Activated CD8-positive, alpha-beta T cell treated with anti-CD3 and anti-CD28 coated beads, Interleukin-2, amount 10 ng/mL, durations not matched to agents 7 days and 5 days (primary cell): Measurements from ENCODE around the gene VAPA. TPM values are rescaled to one million over a fixed set of nuclear protein-coding genes. Genes with fewer than 3 reads are reported as not detected.

Experiments
- ATAC-seq: fragments of 150-1000 bp; cut with Tn5 transposase; one replicate; pipeline ENCODE4 v1.10.0; 2021; ENCODE audit warnings: moderate library complexity
- CTCF ChIA-PET: fragments of 350-600 bp; sonication (Branson Sonifier 250); formaldehyde crosslinking; loops from one replicate; lab custom pipeline; 2021; ENCODE audit warnings: antibody characterized with exemption; lab: Charles Lee
- POLR2A ChIA-PET: fragments of 350-600 bp; sonication (Branson Sonifier 250); formaldehyde crosslinking; loops from one replicate; lab custom pipeline; 2021; ENCODE audit warnings: antibody characterized with exemption; lab: Charles Lee
- DNase-seq: peaks from one replicate; pipeline ENCODE4 v3.0.0-alpha.2; 2020
- H3K27ac Mint-ChIP-seq: one replicate; pipeline ENCODE4 v1.8.0; 2021; ENCODE audit warnings: mild to moderate bottlenecking, mixed read lengths
- H3K27me3 Mint-ChIP-seq: one replicate; pipeline ENCODE4 v1.8.0; 2021; ENCODE audit warnings: low read depth, mixed read lengths
- H3K36me3 Mint-ChIP-seq: one replicate; pipeline ENCODE4 v1.8.0; 2021; ENCODE audit warnings: low read depth, mixed read lengths
- H3K4me1 Mint-ChIP-seq: one replicate; pipeline ENCODE4 v1.8.0; 2021; ENCODE audit warnings: low read depth, mixed read lengths
- H3K4me3 Mint-ChIP-seq: one replicate; pipeline ENCODE4 v1.8.0; 2021; ENCODE audit warnings: mild to moderate bottlenecking, mixed read lengths
- H3K9me3 Mint-ChIP-seq: one replicate; pipeline ENCODE4 v1.8.0; 2022; ENCODE audit warnings: mixed read lengths; ENCODE audit not compliant: insufficient read depth
- total RNA-seq, 2 experiments: library from RNA; stranded (reverse); gene quantifications; one replicate each; pipeline ENCODE4 v1.2.3, GENCODE V29; 2021

Gene VAPA
- total RNA-seq, 2 experiments from 2014 or later = 138 to 142 TPM

GRCh38 chr18:9876212-9876866, 37.5 kb upstream of the VAPA start:
- ChIA-PET CTCF (no interaction called here), POLR2A (no interaction called here)
- Mint-ChIP-seq H3K9me3 (no peaks in the 10 kb centered on the region), H3K27me3 (peaks cover under 1% of the 10 kb centered on the region), H3K4me3 (no peak overlapping the region), H3K27ac (no peak overlapping the region), H3K4me1 (no peaks in the 10 kb centered on the region), H3K36me3 (no peaks in the 10 kb centered on the region)
- DNase-seq = no peak
- ATAC-seq = no peak

- DNase-seq = no peak
- no peak overlapping the region for H3K27ac Mint-ChIP-seq
- no peak overlapping the region for H3K4me3 Mint-ChIP-seq
- POLR2A ChIA-PET = no interaction called here
- ATAC-seq = no peak
- no peaks in the 10 kb centered on the region for H3K9me3 Mint-ChIP-seq
- H3K27me3 Mint-ChIP-seq = no peaks in the 10 kb centered on the region
- H3K4me1 Mint-ChIP-seq = no peaks in the 10 kb centered on the region
- H3K36me3 Mint-ChIP-seq = no peaks in the 10 kb centered on the region
- CTCF ChIA-PET = no interaction called here
Measured at GRCh38 chr18:9876867-9877654, 36.8 kb upstream of the VAPA start.

GRCh38 chr18:9877655-9878014, 36.2 kb upstream of the VAPA start:
- CTCF ChIA-PET = no interaction called here
- H3K27ac Mint-ChIP-seq = no peak overlapping the region

GRCh38 chr18:9878095-9878494, 35.7 kb upstream of the VAPA start:
- Mint-ChIP-seq H3K27me3 (no peaks in the 10 kb centered on the region), H3K27ac (no peak overlapping the region), H3K36me3 (no peaks in the 10 kb centered on the region), H3K4me1 (no peaks in the 10 kb centered on the region), H3K4me3 (no peak overlapping the region), H3K9me3 (no peaks in the 10 kb centered on the region)
- DNase-seq = no peak
- ATAC-seq = no peak
- CTCF ChIA-PET = no interaction called here
- POLR2A ChIA-PET = no interaction called here

More at GRCh38 chr18:9877655-9878014, 36.2 kb upstream of the VAPA start:
- Mint-ChIP-seq H3K36me3 (no peaks in the 10 kb centered on the region), H3K4me1 (no peaks in the 10 kb centered on the region), H3K4me3 (no peak overlapping the region), H3K27me3 (no peaks in the 10 kb centered on the region), H3K9me3 (no peaks in the 10 kb centered on the region)
- DNase-seq = no peak
- no peak for ATAC-seq
- POLR2A ChIA-PET = no interaction called here

GRCh38 chr18:9878783-9879242, 35.0 kb upstream of the VAPA start:
- H3K27ac Mint-ChIP-seq = no peak overlapping the region
- no peak overlapping the region for H3K4me3 Mint-ChIP-seq
- no peaks in the 10 kb centered on the region for H3K36me3 Mint-ChIP-seq
- no peaks in the 10 kb centered on the region for H3K4me1 Mint-ChIP-seq
- DNase-seq (no peak), ATAC-seq (no peak)
- H3K27me3 Mint-ChIP-seq = no peaks in the 10 kb centered on the region
- CTCF ChIA-PET = no interaction called here
- H3K9me3 Mint-ChIP-seq = no peaks in the 10 kb centered on the region
- POLR2A ChIA-PET = no interaction called here

GRCh38 chr18:9884090-9884489, 29.7 kb upstream of the VAPA start:
- Mint-ChIP-seq H3K4me1 (no peaks in the 10 kb centered on the region), H3K9me3 (no peaks in the 10 kb centered on the region), H3K36me3 (no peaks in the 10 kb centered on the region), H3K4me3 (no peak overlapping the region), H3K27me3 (no peaks in the 10 kb centered on the region), H3K27ac (no peak overlapping the region)
- ChIA-PET POLR2A (no interaction called here), CTCF (interaction anchor here (1.0 kb wide), 1 partner anchor 15 kb away, joined by 3 read pairs; no protein-coding TSS in a partner anchor)
- DNase-seq (no peak), ATAC-seq (no peak)

GRCh38 chr18:9884532-9885140, 29.2 kb upstream of the VAPA start:
- DNase-seq = no peak
- no peak overlapping the region for H3K4me3 Mint-ChIP-seq
- CTCF ChIA-PET = interaction anchor here (1.0 kb wide), 1 partner anchor 14 kb away, joined by 3 read pairs; no protein-coding TSS in a partner anchor
- no peak overlapping the region for H3K27ac Mint-ChIP-seq
- no peak for ATAC-seq
- no peaks in the 10 kb centered on the region for H3K4me1 Mint-ChIP-seq
- POLR2A ChIA-PET = interaction anchor here (0.6 to 1.5 kb wide), 3 partner anchors 8 to 291 kb away, joined by 3 to 5 read pairs (median 4); partner anchors contain the start of gene VAPA
- no peaks in the 10 kb centered on the region for H3K27me3 Mint-ChIP-seq
- H3K36me3 Mint-ChIP-seq = no peaks in the 10 kb centered on the region
- H3K9me3 Mint-ChIP-seq = no peaks in the 10 kb centered on the region

GRCh38 chr18:9885170-9886004, 28.4 kb upstream of the VAPA start, which contains the start of gene TXNDC2:
Gene TXNDC2 (plus strand): TSS chr18:9885973. CDS start chr18:9886681, 708 bp downstream.
- Mint-ChIP-seq H3K9me3 (no peaks in the 10 kb centered on the region), H3K27ac (no peak within 1 kb of the TSS), H3K36me3 (no peaks in the 10 kb centered on the region), H3K4me3 (no peak within 1 kb of the TSS), H3K27me3 (no peaks in the 10 kb centered on the region), H3K4me1 (no peaks in the 10 kb centered on the region)
- DNase-seq (no peak), ATAC-seq (no peak)
- POLR2A ChIA-PET = interaction anchor here (0.6 to 1.5 kb wide), 3 partner anchors 7 to 292 kb away, joined by 3 to 5 read pairs (median 4); partner anchors contain the start of gene VAPA
- CTCF ChIA-PET = no interaction called here

- DNase-seq (no peak), ATAC-seq (no peak)
- ChIA-PET POLR2A (interaction anchor here (1.5 kb wide), 1 partner anchor 27 kb away, joined by 5 read pairs; the partner anchor contains the start of gene VAPA), CTCF (no interaction called here)
- Mint-ChIP-seq H3K4me3 (no peak overlapping the region), H3K27ac (no peak overlapping the region), H3K36me3 (no peaks in the 10 kb centered on the region), H3K27me3 (no peaks in the 10 kb centered on the region), H3K4me1 (no peaks in the 10 kb centered on the region), H3K9me3 (no peaks in the 10 kb centered on the region)
Measured at GRCh38 chr18:9886005-9886348, 27.8 kb upstream of the VAPA start.

GRCh38 chr18:9887992-9888391, 25.8 kb upstream of the VAPA start:
- Mint-ChIP-seq H3K27ac (no peak overlapping the region), H3K4me1 (no peaks in the 10 kb centered on the region), H3K36me3 (no peaks in the 10 kb centered on the region), H3K9me3 (no peaks in the 10 kb centered on the region), H3K27me3 (no peaks in the 10 kb centered on the region), H3K4me3 (no peak overlapping the region)
- CTCF ChIA-PET = no interaction called here
- ATAC-seq (no peak), DNase-seq (no peak)
- POLR2A ChIA-PET = no interaction called here

- no peak overlapping the region for H3K4me3 Mint-ChIP-seq
- no peaks in the 10 kb centered on the region for H3K9me3 Mint-ChIP-seq
- no peaks in the 10 kb centered on the region for H3K27me3 Mint-ChIP-seq
- CTCF ChIA-PET = no interaction called here
- POLR2A ChIA-PET = no interaction called here
- ATAC-seq (no peak), DNase-seq (no peak)
- H3K4me1 Mint-ChIP-seq = peaks cover 6% of the 10 kb centered on the region
- no peak overlapping the region for H3K27ac Mint-ChIP-seq
- no peaks in the 10 kb centered on the region for H3K36me3 Mint-ChIP-seq
Measured at GRCh38 chr18:9890196-9890595, 23.6 kb upstream of the VAPA start.
